ENCODE data around the gene TFDP2. TPM values are rescaled to one million over a fixed set of nuclear protein-coding genes. Genes with fewer than 3 reads are reported as not detected.

Gene TFDP2
- total RNA-seq, 2 experiments from 2014 or later = 27.4 to 27.8 TPM

DNA sequence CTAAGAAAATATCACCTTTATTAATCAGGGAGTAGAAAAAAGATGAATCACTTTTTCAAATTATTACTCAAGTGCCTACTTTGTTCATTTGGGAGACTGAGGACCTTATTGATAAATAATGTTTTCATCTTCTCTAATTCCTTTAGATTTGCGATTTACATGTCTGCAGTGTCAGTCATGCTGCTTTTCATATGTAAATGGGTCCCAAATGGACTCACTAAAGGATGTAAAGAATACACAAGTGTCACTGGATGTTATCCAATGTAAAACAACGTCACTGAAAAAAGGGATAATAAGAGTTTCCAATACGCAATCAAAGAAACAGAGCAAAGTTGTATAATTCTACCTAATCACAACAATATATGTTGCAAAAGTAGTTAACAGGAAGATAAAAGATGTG lies 84.9 kb downstream of the TFDP2 start:
- DNase-seq (no peak), ATAC-seq (no peak)
- TF ChIP-seq, protein P1, sequence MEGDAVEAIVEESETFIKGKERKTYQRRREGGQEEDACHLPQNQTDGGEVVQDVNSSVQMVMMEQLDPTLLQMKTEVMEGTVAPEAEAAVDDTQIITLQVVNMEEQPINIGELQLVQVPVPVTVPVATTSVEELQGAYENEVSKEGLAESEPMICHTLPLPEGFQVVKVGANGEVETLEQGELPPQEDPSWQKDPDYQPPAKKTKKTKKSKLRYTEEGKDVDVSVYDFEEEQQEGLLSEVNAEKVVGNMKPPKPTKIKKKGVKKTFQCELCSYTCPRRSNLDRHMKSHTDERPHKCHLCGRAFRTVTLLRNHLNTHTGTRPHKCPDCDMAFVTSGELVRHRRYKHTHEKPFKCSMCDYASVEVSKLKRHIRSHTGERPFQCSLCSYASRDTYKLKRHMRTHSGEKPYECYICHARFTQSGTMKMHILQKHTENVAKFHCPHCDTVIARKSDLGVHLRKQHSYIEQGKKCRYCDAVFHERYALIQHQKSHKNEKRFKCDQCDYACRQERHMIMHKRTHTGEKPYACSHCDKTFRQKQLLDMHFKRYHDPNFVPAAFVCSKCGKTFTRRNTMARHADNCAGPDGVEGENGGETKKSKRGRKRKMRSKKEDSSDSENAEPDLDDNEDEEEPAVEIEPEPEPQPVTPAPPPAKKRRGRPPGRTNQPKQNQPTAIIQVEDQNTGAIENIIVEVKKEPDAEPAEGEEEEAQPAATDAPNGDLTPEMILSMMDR (IDR thresholded peaks at IDR 0.05) = no peak
- no peak overlapping the region for H3K4me3 Mint-ChIP-seq
- intact Hi-C loops (cut with micrococcal nuclease) = no loop called here
- H3K4me1 Mint-ChIP-seq (ENCODE audit: low read depth) = no peaks in the 10 kb centered on the region
- H3K27ac Mint-ChIP-seq = no peak overlapping the region
- CTCF ChIA-PET = no interaction called here
- POLR2A ChIA-PET = no interaction called here
- H3K9me3 Mint-ChIP-seq = no peaks in the 10 kb centered on the region
- H3K27me3 Mint-ChIP-seq = no peaks in the 10 kb centered on the region
- H3K36me3 Mint-ChIP-seq (ENCODE audit: low read depth) = no peaks in the 10 kb centered on the region

DNA sequence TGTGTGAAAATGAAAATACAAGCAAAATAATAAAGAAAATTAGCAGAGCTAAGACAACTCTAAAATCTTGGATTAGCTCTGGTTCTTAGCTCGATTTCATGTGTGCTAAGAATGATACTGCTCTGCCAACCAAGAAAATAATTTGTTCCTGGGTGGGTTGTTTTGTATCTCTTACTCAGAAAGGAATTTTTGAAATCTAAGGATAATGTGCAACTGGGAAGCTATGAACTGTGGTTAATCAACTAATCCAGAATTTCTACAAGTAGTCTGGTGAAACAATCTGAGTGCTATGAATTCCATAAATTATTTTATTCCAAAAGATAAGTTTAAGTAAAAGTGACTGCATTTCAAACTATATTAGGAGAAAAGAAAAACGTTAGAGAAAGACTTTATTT lies 92.0 kb downstream of the TFDP2 start:
- TF ChIP-seq, protein P1 (IDR thresholded peaks at IDR 0.05) = no peak
- Mint-ChIP-seq H3K36me3 (ENCODE audit: low read depth) (peaks cover 5% of the 10 kb centered on the region), H3K27ac (no peak overlapping the region), H3K4me3 (no peak overlapping the region), H3K27me3 (no peaks in the 10 kb centered on the region), H3K9me3 (no peaks in the 10 kb centered on the region), H3K4me1 (ENCODE audit: low read depth) (peaks cover 5% of the 10 kb centered on the region)
- POLR2A ChIA-PET = no interaction called here
- intact Hi-C loops (cut with micrococcal nuclease) = no loop called here
- CTCF ChIA-PET = interaction anchor here (1.3 kb wide), 1 partner anchor 10 kb away, joined by 3 read pairs; no protein-coding TSS in a partner anchor
- DNase-seq = no peak
- ATAC-seq = no peak

DNA sequence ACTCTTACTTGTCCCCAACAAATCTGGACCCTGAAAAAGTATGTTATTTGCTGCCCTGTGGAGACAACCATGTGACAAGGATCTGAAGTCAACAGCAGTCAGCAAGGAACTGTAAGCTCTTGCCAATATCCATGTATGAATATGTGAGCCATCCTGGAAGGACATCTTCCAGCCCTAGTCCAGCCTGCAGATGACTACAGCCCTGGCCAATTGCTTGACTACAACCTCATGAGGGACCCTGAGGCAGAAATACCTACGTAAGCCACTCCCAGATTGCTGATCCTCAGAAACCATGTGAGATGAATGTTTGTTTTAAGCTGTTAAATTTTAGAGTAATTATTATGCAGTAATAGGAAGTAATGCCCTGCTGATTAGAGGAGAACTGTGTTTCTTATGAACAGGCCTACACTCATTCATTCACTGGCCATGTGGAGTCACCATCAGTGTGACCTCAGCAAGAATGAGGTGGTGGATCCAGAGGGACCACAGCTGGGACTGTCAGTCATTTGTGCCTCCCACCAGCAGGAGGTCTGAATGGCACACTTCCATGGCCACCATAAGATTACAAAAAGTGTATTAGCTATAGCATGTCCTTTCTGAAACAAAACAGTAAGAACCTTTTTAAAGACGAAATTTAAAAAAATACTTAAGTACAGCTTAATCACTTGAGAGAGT lies 92.6 kb downstream of the TFDP2 start:
- H3K9me3 Mint-ChIP-seq = no peaks in the 10 kb centered on the region
- DNase-seq (no peak), ATAC-seq (no peak)
- H3K36me3 Mint-ChIP-seq (ENCODE audit: low read depth) = peaks cover 5% of the 10 kb centered on the region
- no peak overlapping the region for H3K4me3 Mint-ChIP-seq
- ChIA-PET POLR2A (no interaction called here), CTCF (interaction anchor here (1.3 kb wide), 1 partner anchor 11 kb away, joined by 3 read pairs; no protein-coding TSS in a partner anchor)
- intact Hi-C loops (cut with micrococcal nuclease) = no loop called here
- TF ChIP-seq, protein P1 (IDR thresholded peaks at IDR 0.05) = no peak
- no peaks in the 10 kb centered on the region for H3K27me3 Mint-ChIP-seq
- H3K27ac Mint-ChIP-seq = no peak overlapping the region
- peaks cover 5% of the 10 kb centered on the region for H3K4me1 Mint-ChIP-seq (ENCODE audit: low read depth)

DNA sequence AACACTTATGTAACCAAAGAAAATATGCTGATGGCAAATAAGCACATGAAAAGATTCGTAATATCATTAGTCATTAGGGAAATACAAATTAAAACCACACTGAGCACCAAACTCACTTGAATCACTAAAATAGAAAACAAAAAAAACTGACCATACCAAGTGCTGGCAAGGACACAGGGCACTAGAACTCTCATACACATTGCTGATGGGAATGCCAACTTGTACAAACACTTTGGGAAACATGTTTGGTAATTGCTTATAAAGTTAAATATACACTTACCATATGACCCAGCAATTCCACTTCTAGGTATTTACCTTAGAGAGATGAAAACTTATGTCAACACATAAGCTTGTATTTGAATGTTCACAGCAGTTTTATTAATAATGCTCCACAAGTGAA lies 95.5 kb downstream of the TFDP2 start:
- POLR2A ChIA-PET = no interaction called here
- no peaks in the 10 kb centered on the region for H3K27me3 Mint-ChIP-seq
- H3K4me3 Mint-ChIP-seq = no peak overlapping the region
- peaks cover 5% of the 10 kb centered on the region for H3K36me3 Mint-ChIP-seq (ENCODE audit: low read depth)
- no peaks in the 10 kb centered on the region for H3K9me3 Mint-ChIP-seq
- ATAC-seq (no peak), DNase-seq (no peak)
- no peak overlapping the region for H3K27ac Mint-ChIP-seq
- intact Hi-C loops (cut with micrococcal nuclease) = no loop called here
- peaks cover 5% of the 10 kb centered on the region for H3K4me1 Mint-ChIP-seq (ENCODE audit: low read depth)
- TF ChIP-seq, protein P1 (IDR thresholded peaks at IDR 0.05) = no peak
- CTCF ChIA-PET = no interaction called here

DNA sequence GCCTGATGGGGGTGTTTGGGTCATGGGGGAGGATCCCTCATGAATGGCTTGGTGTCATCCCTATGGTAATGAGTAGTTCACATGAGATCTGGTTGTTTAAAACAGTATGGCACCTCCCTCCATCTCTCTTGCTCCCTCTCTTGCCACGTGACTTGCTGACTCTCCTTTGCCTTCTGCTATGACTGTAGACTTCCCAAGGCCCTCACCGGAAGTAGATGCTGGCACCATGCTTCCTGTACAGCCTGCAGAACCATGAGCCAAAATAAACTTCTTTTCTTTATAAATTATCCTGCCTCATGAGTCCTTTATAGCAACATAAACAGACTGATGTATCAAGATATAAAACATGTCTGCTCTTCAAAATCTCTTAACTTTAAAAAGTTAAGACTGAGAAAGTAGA lies 96.1 kb downstream of the TFDP2 start:
- DNase-seq (peak; percentile 33), ATAC-seq (peak; percentile 67)
- no peaks in the 10 kb centered on the region for H3K9me3 Mint-ChIP-seq
- POLR2A ChIA-PET = no interaction called here
- TF ChIP-seq, protein P1 (IDR thresholded peaks at IDR 0.05) = no peak
- H3K36me3 Mint-ChIP-seq (ENCODE audit: low read depth) = peaks cover 5% of the 10 kb centered on the region
- peaks cover 5% of the 10 kb centered on the region for H3K4me1 Mint-ChIP-seq (ENCODE audit: low read depth)
- no peak overlapping the region for H3K27ac Mint-ChIP-seq
- no peak overlapping the region for H3K4me3 Mint-ChIP-seq
- CTCF ChIA-PET = no interaction called here
- H3K27me3 Mint-ChIP-seq = no peaks in the 10 kb centered on the region
- intact Hi-C loops (cut with micrococcal nuclease) = no loop called here

Measured in activated CD8-positive, alpha-beta T cell treated with anti-CD3 and anti-CD28 coated beads for 36 hours (primary cell).